HepG2 (cell line): ENCODE data around the gene TM4SF1. TPM values are rescaled to one million over a fixed set of nuclear protein-coding genes. Genes with fewer than 3 reads are reported as not detected.
A peak's percentile ranks its signal among the peaks of the same experiment; 100 is the strongest.

ENCODE experiments used
- ARNT ChIP-seq: fragments of 450-650 bp; IDR thresholded peaks from 2 replicates; pipeline ENCODE4 v1.6.1; 2017
- ASH2L ChIP-seq: fragments of 300-600, 200-600 bp; sonication (generic); IDR thresholded peaks from 2 replicates; pipeline ENCODE4 v1.7.0; 2017; ENCODE audit warnings: low read depth, mild to moderate bottlenecking, moderate library complexity, mixed read lengths, low read length; ENCODE audit not compliant: insufficient read length
- CENPX ChIP-seq: sonication (generic); formaldehyde crosslinking; IDR thresholded peaks from 2 replicates; pipeline ENCODE4 v1.9.0; 2021; ENCODE audit warnings: mild to moderate bottlenecking, missing genetic modification reagents, moderate library complexity
- ELF3 ChIP-seq: IDR thresholded peaks from 2 replicates; pipeline ENCODE4 v1.6.1; 2016; ENCODE audit warnings: missing genetic modification reagents, missing compliant biosample characterization
- HHEX ChIP-seq: IDR thresholded peaks from 2 replicates; pipeline ENCODE4 v1.6.1; 2016; ENCODE audit warnings: control low read depth
- KDM5A ChIP-seq: fragments of 200-600 bp; sonication (generic); IDR thresholded peaks from 2 replicates; pipeline ENCODE4 v1.7.0; 2018; ENCODE audit warnings: antibody characterized with exemption, mild to moderate bottlenecking, low read length, borderline replicate concordance
- KDM6A ChIP-seq: IDR thresholded peaks from 2 replicates; pipeline ENCODE4 v1.6.1; 2016; ENCODE audit warnings: low read depth
- KMT2A ChIP-seq: sonication (generic); formaldehyde crosslinking; IDR thresholded peaks from 2 replicates; pipeline ENCODE4 v1.4.0; 2020; ENCODE audit warnings: missing genetic modification reagents
- NONO ChIP-seq, 2 experiments: fragments of 450-650 bp in 1 of 2; sonication (generic) in 1 of 2; formaldehyde crosslinking in 1 of 2; IDR thresholded peaks in 1 of 2; conservative IDR thresholded peaks in 1 of 2; 2 replicates each; pipeline versions ENCODE4 v1.6.1 to v1.8.0; 2017 to 2022; ENCODE audit warnings: mild to moderate bottlenecking in 1 of 2, missing genetic modification reagents in 1 of 2, moderate library complexity in 1 of 2
- SOX5 ChIP-seq: IDR thresholded peaks from 2 replicates; pipeline ENCODE4 v1.6.1; 2016; ENCODE audit warnings: borderline replicate concordance
- SP140L ChIP-seq: sonication (generic); formaldehyde crosslinking; IDR thresholded peaks from 2 replicates; pipeline ENCODE4 v1.4.0; 2020; ENCODE audit warnings: missing genetic modification reagents, borderline replicate concordance
- TBX3 ChIP-seq: fragments of 450-650 bp; IDR thresholded peaks from 2 replicates; pipeline ENCODE4 v1.6.1; 2017; ENCODE audit warnings: antibody characterized with exemption, mild to moderate bottlenecking, inconsistent platforms, borderline replicate concordance
- ZFY ChIP-seq: sonication (generic); formaldehyde crosslinking; IDR thresholded peaks from 2 replicates; pipeline ENCODE4 v1.4.0; 2020; ENCODE audit warnings: missing genetic modification reagents
- ZNF33A ChIP-seq: sonication (generic); formaldehyde crosslinking; IDR thresholded peaks from 2 replicates; pipeline ENCODE4 v1.5.1; 2020; ENCODE audit warnings: missing genetic modification reagents, mild to moderate bottlenecking, moderate library complexity, borderline replicate concordance
- ZNF546 ChIP-seq: sonication (generic); formaldehyde crosslinking; conservative IDR thresholded peaks from 2 replicates; pipeline ENCODE4 v1.8.1; 2023; ENCODE audit warnings: mild to moderate bottlenecking, missing genetic modification reagents
- ZNF556 ChIP-seq: sonication (generic); formaldehyde crosslinking; IDR thresholded peaks from 2 replicates; pipeline ENCODE4 v1.4.0; 2020; ENCODE audit warnings: mild to moderate bottlenecking, missing genetic modification reagents, borderline replicate concordance
- ZNF605 ChIP-seq: sonication (generic); formaldehyde crosslinking; IDR thresholded peaks from 2 replicates; pipeline ENCODE4 v1.8.0; 2022; ENCODE audit warnings: mild to moderate bottlenecking, missing genetic modification reagents
- polyA plus RNA-seq, 8 experiments: library from polyadenylated mRNA; depleted of rRNA in 3 of 8; stranded (reverse) in 7 of 8; unstranded in 1 of 8; fragments of >200 nt; fragmentation: Illumina TruSeq in 4 of 8; extraction: Trizol in 4 of 8; gene quantifications; 2 replicates each; pipeline versions ENCODE4 v1.2.1 to v1.2.3, GENCODE V29; 2011 to 2016; ENCODE audit warnings: low read depth in 4 of 8, missing spikeins in 1 of 8, mixed read lengths in 1 of 8; ENCODE audit not compliant: insufficient read depth in 1 of 8
- total RNA-seq, 5 experiments: library from RNA; depleted of rRNA; stranded (reverse); fragments of >200 nt; fragmentation: Illumina TruSeq; extraction: Trizol; gene quantifications; 2 replicates each; pipeline ENCODE4 v1.2.3, GENCODE V29; 2016; ENCODE audit warnings: low read depth in 1 of 5
- TF ChIP-seq, protein P1 (sequence below): sonication (generic); formaldehyde crosslinking; conservative IDR thresholded peaks from 2 replicates; pipeline ENCODE4 v1.5.0; 2020; ENCODE audit warnings: missing genetic modification reagents
- TF ChIP-seq, protein P2 (sequence below): fragments of 450-650 bp; IDR thresholded peaks from 2 replicates; pipeline ENCODE4 v1.6.1; 2017
- TF ChIP-seq, protein P3 (sequence below): sonication (generic); formaldehyde crosslinking; IDR thresholded peaks from 2 replicates; pipeline ENCODE4 v1.4.0; 2020; ENCODE audit warnings: missing genetic modification reagents; ENCODE audit errors: not compliant biosample characterization
- TF ChIP-seq, protein P4 (sequence below): conservative IDR thresholded peaks from 2 replicates; pipeline ENCODE4 v1.6.1; 2018; ENCODE audit warnings: missing genetic modification reagents
- TF ChIP-seq, protein P5 (sequence below): sonication (generic); formaldehyde crosslinking; conservative IDR thresholded peaks from 2 replicates; pipeline ENCODE4 v1.4.0; 2020; ENCODE audit warnings: missing genetic modification reagents

Gene TM4SF1
- total and polyA plus RNA-seq, 2 of the 13 experiments (the other 11 are each of a cell fraction or from before 2014, with no cell fraction given) = 431 to 1,359 TPM

- TF ChIP-seq ASH2L (peak; percentile 61), TBX3 (peak; percentile 34; the same call in 1 of the 2 replicates), ZNF605 (CRISPR knock-in tag) (no peak), ELF3 (CRISPR knock-in tag) (peak; percentile 42; the same call in 1 of the 2 replicates), ZNF556 (CRISPR knock-in tag) (no peak), CENPX (CRISPR knock-in tag) (no peak), KMT2A (CRISPR knock-in tag) (no peak), SP140L (CRISPR knock-in tag) (no peak), KDM5A (peak; percentile 38; the same call in 1 of the 2 replicates), ZNF33A (CRISPR knock-in tag) (no peak), KDM6A (CRISPR knock-in tag) (peak; percentile 46; the same call in 1 of the 2 replicates), ARNT (no peak), SOX5 (CRISPR knock-in tag) (peak; percentile 96), NONO (IDR thresholded peaks at IDR 0.05) (no peak), NONO (CRISPR knock-in tag; conservative IDR thresholded peaks at IDR 0.05) (0 out of 2 replicates have a peak, but pooled peaks have one; percentile 53), ZNF546 (CRISPR knock-in tag) (no peak), HHEX (peak; percentile 29; the same call in 1 of the 2 replicates), ZFY (no peak)
- TF ChIP-seq, protein P1, sequence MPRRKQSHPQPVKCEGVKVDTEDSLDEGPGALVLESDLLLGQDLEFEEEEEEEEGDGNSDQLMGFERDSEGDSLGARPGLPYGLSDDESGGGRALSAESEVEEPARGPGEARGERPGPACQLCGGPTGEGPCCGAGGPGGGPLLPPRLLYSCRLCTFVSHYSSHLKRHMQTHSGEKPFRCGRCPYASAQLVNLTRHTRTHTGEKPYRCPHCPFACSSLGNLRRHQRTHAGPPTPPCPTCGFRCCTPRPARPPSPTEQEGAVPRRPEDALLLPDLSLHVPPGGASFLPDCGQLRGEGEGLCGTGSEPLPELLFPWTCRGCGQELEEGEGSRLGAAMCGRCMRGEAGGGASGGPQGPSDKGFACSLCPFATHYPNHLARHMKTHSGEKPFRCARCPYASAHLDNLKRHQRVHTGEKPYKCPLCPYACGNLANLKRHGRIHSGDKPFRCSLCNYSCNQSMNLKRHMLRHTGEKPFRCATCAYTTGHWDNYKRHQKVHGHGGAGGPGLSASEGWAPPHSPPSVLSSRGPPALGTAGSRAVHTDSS (CRISPR knock-in tag) = no peak
- TF ChIP-seq, protein P2, sequence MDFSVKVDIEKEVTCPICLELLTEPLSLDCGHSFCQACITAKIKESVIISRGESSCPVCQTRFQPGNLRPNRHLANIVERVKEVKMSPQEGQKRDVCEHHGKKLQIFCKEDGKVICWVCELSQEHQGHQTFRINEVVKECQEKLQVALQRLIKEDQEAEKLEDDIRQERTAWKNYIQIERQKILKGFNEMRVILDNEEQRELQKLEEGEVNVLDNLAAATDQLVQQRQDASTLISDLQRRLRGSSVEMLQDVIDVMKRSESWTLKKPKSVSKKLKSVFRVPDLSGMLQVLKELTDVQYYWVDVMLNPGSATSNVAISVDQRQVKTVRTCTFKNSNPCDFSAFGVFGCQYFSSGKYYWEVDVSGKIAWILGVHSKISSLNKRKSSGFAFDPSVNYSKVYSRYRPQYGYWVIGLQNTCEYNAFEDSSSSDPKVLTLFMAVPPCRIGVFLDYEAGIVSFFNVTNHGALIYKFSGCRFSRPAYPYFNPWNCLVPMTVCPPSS = no peak
- TF ChIP-seq, protein P3, sequence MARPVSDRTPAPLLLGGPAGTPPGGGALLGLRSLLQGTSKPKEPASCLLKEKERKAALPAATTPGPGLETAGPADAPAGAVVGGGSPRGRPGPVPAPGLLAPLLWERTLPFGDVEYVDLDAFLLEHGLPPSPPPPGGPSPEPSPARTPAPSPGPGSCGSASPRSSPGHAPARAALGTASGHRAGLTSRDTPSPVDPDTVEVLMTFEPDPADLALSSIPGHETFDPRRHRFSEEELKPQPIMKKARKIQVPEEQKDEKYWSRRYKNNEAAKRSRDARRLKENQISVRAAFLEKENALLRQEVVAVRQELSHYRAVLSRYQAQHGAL = no peak
- TF ChIP-seq, protein P4, sequence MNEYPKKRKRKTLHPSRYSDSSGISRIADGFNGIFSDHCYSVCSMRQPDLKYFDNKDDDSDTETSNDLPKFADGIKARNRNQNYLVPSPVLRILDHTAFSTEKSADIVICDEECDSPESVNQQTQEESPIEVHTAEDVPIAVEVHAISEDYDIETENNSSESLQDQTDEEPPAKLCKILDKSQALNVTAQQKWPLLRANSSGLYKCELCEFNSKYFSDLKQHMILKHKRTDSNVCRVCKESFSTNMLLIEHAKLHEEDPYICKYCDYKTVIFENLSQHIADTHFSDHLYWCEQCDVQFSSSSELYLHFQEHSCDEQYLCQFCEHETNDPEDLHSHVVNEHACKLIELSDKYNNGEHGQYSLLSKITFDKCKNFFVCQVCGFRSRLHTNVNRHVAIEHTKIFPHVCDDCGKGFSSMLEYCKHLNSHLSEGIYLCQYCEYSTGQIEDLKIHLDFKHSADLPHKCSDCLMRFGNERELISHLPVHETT = no peak
- TF ChIP-seq, protein P5, sequence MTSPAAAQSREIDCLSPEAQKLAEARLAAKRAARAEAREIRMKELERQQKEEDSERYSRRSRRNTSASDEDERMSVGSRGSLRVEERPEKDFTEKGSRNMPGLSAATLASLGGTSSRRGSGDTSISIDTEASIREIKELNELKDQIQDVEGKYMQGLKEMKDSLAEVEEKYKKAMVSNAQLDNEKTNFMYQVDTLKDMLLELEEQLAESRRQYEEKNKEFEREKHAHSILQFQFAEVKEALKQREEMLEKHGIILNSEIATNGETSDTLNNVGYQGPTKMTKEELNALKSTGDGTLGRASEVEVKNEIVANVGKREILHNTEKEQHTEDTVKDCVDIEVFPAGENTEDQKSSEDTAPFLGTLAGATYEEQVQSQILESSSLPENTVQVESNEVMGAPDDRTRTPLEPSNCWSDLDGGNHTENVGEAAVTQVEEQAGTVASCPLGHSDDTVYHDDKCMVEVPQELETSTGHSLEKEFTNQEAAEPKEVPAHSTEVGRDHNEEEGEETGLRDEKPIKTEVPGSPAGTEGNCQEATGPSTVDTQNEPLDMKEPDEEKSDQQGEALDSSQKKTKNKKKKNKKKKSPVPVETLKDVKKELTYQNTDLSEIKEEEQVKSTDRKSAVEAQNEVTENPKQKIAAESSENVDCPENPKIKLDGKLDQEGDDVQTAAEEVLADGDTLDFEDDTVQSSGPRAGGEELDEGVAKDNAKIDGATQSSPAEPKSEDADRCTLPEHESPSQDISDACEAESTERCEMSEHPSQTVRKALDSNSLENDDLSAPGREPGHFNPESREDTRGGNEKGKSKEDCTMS (CRISPR knock-in tag) = no peak
Observed at GRCh38 chr3:149368674-149369497, 8.6 kb downstream of the TM4SF1 start (continued).
